ENCODE measurements around the gene FGD3.

The FGD3 gene

GRCh38 chr9:93026640-93027039 lies 79.3 kb downstream of the FGD3 start:
- no peaks in the 10 kb centered on the region for H3K4me1 ChIP-seq (ENCODE audit: insufficient read depth, low read length)
- H3K27ac ChIP-seq (ENCODE audit: low read depth, low read length), result no peak overlapping the region
- no peak overlapping the region for H3K4me3 ChIP-seq (ENCODE audit: low read depth in 1 of 2, low read length in 2 of 2)
- no peak overlapping the region for H3K9ac ChIP-seq (ENCODE audit: low read length)
- no peaks in the 10 kb centered on the region for H3K36me3 ChIP-seq (ENCODE audit: insufficient read depth, low read length)
- no peaks in the 10 kb centered on the region for H3K27me3 ChIP-seq (ENCODE audit: control insufficient read depth in 1 of 2, insufficient read depth in 2 of 2, low read length in 2 of 2)
- no peaks in the 10 kb centered on the region for H3K9me3 ChIP-seq (ENCODE audit: low read length)

GRCh38 chr9:93027750-93028149 lies 80.4 kb downstream of the FGD3 start:
- Histone ChIP-seq H3K9me3 (ENCODE audit: low read length) (no peaks in the 10 kb centered on the region), H3K27ac (ENCODE audit: low read depth, low read length) (no peak overlapping the region), H3K4me1 (ENCODE audit: insufficient read depth, low read length) (no peaks in the 10 kb centered on the region), H3K9ac (ENCODE audit: low read length) (no peak overlapping the region), H3K4me3 (ENCODE audit: low read depth in 1 of 2, low read length in 2 of 2) (no peak overlapping the region), H3K27me3 (ENCODE audit: control insufficient read depth in 1 of 2, insufficient read depth in 2 of 2, low read length in 2 of 2) (no peaks in the 10 kb centered on the region), H3K36me3 (ENCODE audit: insufficient read depth, low read length) (no peaks in the 10 kb centered on the region)

- H3K4me3 ChIP-seq (ENCODE audit: low read depth in 1 of 2, low read length in 2 of 2), result no peak overlapping the region
- H3K36me3 ChIP-seq (ENCODE audit: insufficient read depth, low read length), result no peaks in the 10 kb centered on the region
- no peak overlapping the region for H3K9ac ChIP-seq (ENCODE audit: low read length)
- H3K27me3 ChIP-seq (ENCODE audit: control insufficient read depth in 1 of 2, insufficient read depth in 2 of 2, low read length in 2 of 2), result no peaks in the 10 kb centered on the region
- H3K4me1 ChIP-seq (ENCODE audit: insufficient read depth, low read length), result no peaks in the 10 kb centered on the region
- H3K27ac ChIP-seq (ENCODE audit: low read depth, low read length), result no peak overlapping the region
- H3K9me3 ChIP-seq (ENCODE audit: low read length), result no peaks in the 10 kb centered on the region
These were observed 81.2 kb downstream of the FGD3 start for GRCh38 chr9:93028448-93029006.

- Histone ChIP-seq H3K36me3 (ENCODE audit: insufficient read depth, low read length) (no peaks in the 10 kb centered on the region), H3K27me3 (ENCODE audit: control insufficient read depth in 1 of 2, insufficient read depth in 2 of 2, low read length in 2 of 2) (no peaks in the 10 kb centered on the region), H3K9ac (ENCODE audit: low read length) (no peak overlapping the region), H3K4me3 (ENCODE audit: low read depth in 1 of 2, low read length in 2 of 2) (no peak overlapping the region), H3K4me1 (ENCODE audit: insufficient read depth, low read length) (no peaks in the 10 kb centered on the region), H3K9me3 (ENCODE audit: low read length) (no peaks in the 10 kb centered on the region), H3K27ac (ENCODE audit: low read depth, low read length) (no peak overlapping the region)
These were observed 83.6 kb downstream of the FGD3 start for GRCh38 chr9:93030642-93031628.

- H3K9ac ChIP-seq (ENCODE audit: low read length), result no peak overlapping the region
- H3K36me3 ChIP-seq (ENCODE audit: insufficient read depth, low read length), result no peaks in the 10 kb centered on the region
- H3K27ac ChIP-seq (ENCODE audit: low read depth, low read length), result no peak overlapping the region
- H3K4me3 ChIP-seq (ENCODE audit: low read depth in 1 of 2, low read length in 2 of 2), result no peak overlapping the region
- no peaks in the 10 kb centered on the region for H3K9me3 ChIP-seq (ENCODE audit: low read length)
- no peaks in the 10 kb centered on the region for H3K27me3 ChIP-seq (ENCODE audit: control insufficient read depth in 1 of 2, insufficient read depth in 2 of 2, low read length in 2 of 2)
- no peaks in the 10 kb centered on the region for H3K4me1 ChIP-seq (ENCODE audit: insufficient read depth, low read length)
These were observed 84.5 kb downstream of the FGD3 start for GRCh38 chr9:93031629-93032430.

GRCh38 chr9:93032545-93032944 lies 85.2 kb downstream of the FGD3 start:
- Histone ChIP-seq H3K9me3 (ENCODE audit: low read length) (no peaks in the 10 kb centered on the region), H3K36me3 (ENCODE audit: insufficient read depth, low read length) (no peaks in the 10 kb centered on the region), H3K27ac (ENCODE audit: low read depth, low read length) (no peak overlapping the region), H3K27me3 (ENCODE audit: control insufficient read depth in 1 of 2, insufficient read depth in 2 of 2, low read length in 2 of 2) (no peaks in the 10 kb centered on the region), H3K4me1 (ENCODE audit: insufficient read depth, low read length) (no peaks in the 10 kb centered on the region), H3K9ac (ENCODE audit: low read length) (no peak overlapping the region), H3K4me3 (ENCODE audit: low read depth in 1 of 2, low read length in 2 of 2) (no peak overlapping the region)

GRCh38 chr9:93033531-93033930 lies 86.2 kb downstream of the FGD3 start:
- no peak overlapping the region for H3K4me3 ChIP-seq (ENCODE audit: low read depth in 1 of 2, low read length in 2 of 2)
- no peaks in the 10 kb centered on the region for H3K4me1 ChIP-seq (ENCODE audit: insufficient read depth, low read length)
- no peak overlapping the region for H3K27ac ChIP-seq (ENCODE audit: low read depth, low read length)
- H3K9me3 ChIP-seq (ENCODE audit: low read length), result no peaks in the 10 kb centered on the region
- no peak overlapping the region for H3K9ac ChIP-seq (ENCODE audit: low read length)
- H3K27me3 ChIP-seq (ENCODE audit: control insufficient read depth in 1 of 2, insufficient read depth in 2 of 2, low read length in 2 of 2), result no peaks in the 10 kb centered on the region
- no peaks in the 10 kb centered on the region for H3K36me3 ChIP-seq (ENCODE audit: insufficient read depth, low read length)

GRCh38 chr9:93035106-93035660 lies 87.9 kb downstream of the FGD3 start:
- no peak overlapping the region for H3K9ac ChIP-seq (ENCODE audit: low read length)
- H3K9me3 ChIP-seq (ENCODE audit: low read length), result no peaks in the 10 kb centered on the region
- no peak overlapping the region for H3K4me3 ChIP-seq (ENCODE audit: low read depth in 1 of 2, low read length in 2 of 2)
- H3K27me3 ChIP-seq (ENCODE audit: control insufficient read depth in 1 of 2, insufficient read depth in 2 of 2, low read length in 2 of 2), result no peaks in the 10 kb centered on the region
- no peaks in the 10 kb centered on the region for H3K36me3 ChIP-seq (ENCODE audit: insufficient read depth, low read length)
- no peaks in the 10 kb centered on the region for H3K4me1 ChIP-seq (ENCODE audit: insufficient read depth, low read length)
- no peak overlapping the region for H3K27ac ChIP-seq (ENCODE audit: low read depth, low read length)

- Histone ChIP-seq H3K36me3 (ENCODE audit: insufficient read depth, low read length) (no peaks in the 10 kb centered on the region), H3K27ac (ENCODE audit: low read depth, low read length) (no peak overlapping the region), H3K4me1 (ENCODE audit: insufficient read depth, low read length) (no peaks in the 10 kb centered on the region), H3K9me3 (ENCODE audit: low read length) (no peaks in the 10 kb centered on the region), H3K9ac (ENCODE audit: low read length) (no peak overlapping the region), H3K4me3 (ENCODE audit: low read depth in 1 of 2, low read length in 2 of 2) (no peak overlapping the region), H3K27me3 (ENCODE audit: control insufficient read depth in 1 of 2, insufficient read depth in 2 of 2, low read length in 2 of 2) (no peaks in the 10 kb centered on the region)
These were observed 88.6 kb downstream of the FGD3 start for GRCh38 chr9:93035821-93036351.

GRCh38 chr9:93036887-93037475 lies 89.7 kb downstream of the FGD3 start:
- Histone ChIP-seq H3K36me3 (ENCODE audit: insufficient read depth, low read length) (no peaks in the 10 kb centered on the region), H3K4me1 (ENCODE audit: insufficient read depth, low read length) (no peaks in the 10 kb centered on the region)

More at GRCh38 chr9:93036887-93037475, 89.7 kb downstream of the FGD3 start:
- no peaks in the 10 kb centered on the region for H3K27me3 ChIP-seq (ENCODE audit: control insufficient read depth in 1 of 2, insufficient read depth in 2 of 2, low read length in 2 of 2)
- H3K9me3 ChIP-seq (ENCODE audit: low read length), result no peaks in the 10 kb centered on the region
- H3K27ac ChIP-seq (ENCODE audit: low read depth, low read length), result no peak overlapping the region
- H3K9ac ChIP-seq (ENCODE audit: low read length), result no peak overlapping the region
- no peak overlapping the region for H3K4me3 ChIP-seq (ENCODE audit: low read depth in 1 of 2, low read length in 2 of 2)

Data from muscle layer of colon (tissue), 2 donors.